Measurements from ENCODE around the gene ZC3H7B. TPM values are rescaled to one million over a fixed set of nuclear protein-coding genes. Genes with fewer than 3 reads are reported as not detected.

ZC3H7B gene
- total RNA-seq, 2 donors from 2014 or later, result 70.9 to 74.2 TPM

- no peak overlapping the region for H3K27ac Mint-ChIP-seq
- H3K27me3 ChIP-seq (ENCODE audit: control insufficient read depth, insufficient read depth, low read length, poor library complexity, severe bottlenecking), result no peaks in the 10 kb centered on the region
- no peaks in the 10 kb centered on the region for H3K9me3 ChIP-seq (ENCODE audit: control insufficient read depth, low read length)
- no peaks in the 10 kb centered on the region for H3K27me3 Mint-ChIP-seq (ENCODE audit: insufficient read depth)
- no peak for TF ChIP-seq CTCF (conservative IDR thresholded peaks at IDR 0.05)
- H3K36me3 ChIP-seq (ENCODE audit: control insufficient read depth, insufficient read depth, low read length), result peaks cover 53% of the 10 kb centered on the region
- H3K36me3 Mint-ChIP-seq (ENCODE audit: low read depth), result peaks cover 63% of the 10 kb centered on the region
- no peaks in the 10 kb centered on the region for H3K4me1 ChIP-seq (ENCODE audit: control insufficient read depth, insufficient read depth, low read length)
- no peak overlapping the region for H3K27ac ChIP-seq (ENCODE audit: low read depth, low read length)
- WGBS, 2 experiments (ENCODE audit: insufficient coverage in 1 of 2, insufficient read length in 1 of 2), result 95 to 100% methylated on average over 3 to 4 of the region's 4 CpGs
- no peak for DNase-seq
- H3K9ac ChIP-seq (ENCODE audit: extremely low read depth, low read length, poor library complexity, severe bottlenecking), result no peak overlapping the region
- H3K4me3 Mint-ChIP-seq, result no peak overlapping the region
- no peaks in the 10 kb centered on the region for H3K9me3 Mint-ChIP-seq
- H3K4me1 Mint-ChIP-seq, result no peaks in the 10 kb centered on the region
- H3K4me3 ChIP-seq (ENCODE audit: low read length), result no peak overlapping the region
Measured at GRCh38 chr22:41350087-41350486, 48.8 kb downstream of the ZC3H7B start.

GRCh38 chr22:41351011-41351410 lies 49.7 kb downstream of the ZC3H7B start:
- H3K27me3 ChIP-seq (ENCODE audit: control insufficient read depth, insufficient read depth, low read length, poor library complexity, severe bottlenecking), result no peaks in the 10 kb centered on the region
- H3K4me1 ChIP-seq (ENCODE audit: control insufficient read depth, insufficient read depth, low read length), result no peaks in the 10 kb centered on the region
- no peak for DNase-seq
- H3K9me3 ChIP-seq (ENCODE audit: control insufficient read depth, low read length), result no peaks in the 10 kb centered on the region
- H3K36me3 ChIP-seq (ENCODE audit: control insufficient read depth, insufficient read depth, low read length), result peaks cover 54% of the 10 kb centered on the region
- WGBS, 2 experiments (ENCODE audit: insufficient coverage in 1 of 2, insufficient read length in 1 of 2), result 88 to 96% methylated on average over 3 to 5 of the region's 5 CpGs
- no peak for TF ChIP-seq CTCF (conservative IDR thresholded peaks at IDR 0.05)
- no peak overlapping the region for H3K27ac ChIP-seq (ENCODE audit: low read depth, low read length)
- Mint-ChIP-seq H3K4me3 (no peak overlapping the region), H3K27me3 (ENCODE audit: insufficient read depth) (no peaks in the 10 kb centered on the region), H3K36me3 (ENCODE audit: low read depth) (peaks cover 67% of the 10 kb centered on the region), H3K9me3 (no peaks in the 10 kb centered on the region), H3K4me1 (no peaks in the 10 kb centered on the region), H3K27ac (no peak overlapping the region)
- H3K9ac ChIP-seq (ENCODE audit: extremely low read depth, low read length, poor library complexity, severe bottlenecking), result no peak overlapping the region
- H3K4me3 ChIP-seq (ENCODE audit: low read length), result no peak overlapping the region

- Histone ChIP-seq H3K27me3 (ENCODE audit: control insufficient read depth, insufficient read depth, low read length, poor library complexity, severe bottlenecking) (no peaks in the 10 kb centered on the region), H3K9me3 (ENCODE audit: control insufficient read depth, low read length) (no peaks in the 10 kb centered on the region), H3K27ac (ENCODE audit: low read depth, low read length) (no peak overlapping the region), H3K4me3 (ENCODE audit: low read length) (no peak overlapping the region), H3K4me1 (ENCODE audit: control insufficient read depth, insufficient read depth, low read length) (no peaks in the 10 kb centered on the region), H3K9ac (ENCODE audit: extremely low read depth, low read length, poor library complexity, severe bottlenecking) (no peak overlapping the region), H3K36me3 (ENCODE audit: control insufficient read depth, insufficient read depth, low read length) (peaks cover 49% of the 10 kb centered on the region)
- Mint-ChIP-seq H3K4me1 (no peaks in the 10 kb centered on the region), H3K27ac (peak overlapping the region; percentile 33), H3K36me3 (ENCODE audit: low read depth) (peaks cover 68% of the 10 kb centered on the region), H3K27me3 (ENCODE audit: insufficient read depth) (no peaks in the 10 kb centered on the region), H3K4me3 (no peak overlapping the region), H3K9me3 (no peaks in the 10 kb centered on the region)
- 90 to 93% methylated on average over 6 of the region's 6 CpGs for WGBS, 2 experiments (ENCODE audit: insufficient coverage in 1 of 2, insufficient read length in 1 of 2)
- no peak for TF ChIP-seq CTCF (conservative IDR thresholded peaks at IDR 0.05)
- no peak for DNase-seq
Measured at GRCh38 chr22:41352058-41352457, 50.7 kb downstream of the ZC3H7B start.
